H1 (cell line): ENCODE data around the gene PDCD5.

Source experiments
- CEBPB ChIP-seq: IDR thresholded peaks from 2 replicates; pipeline ENCODE4 v1.6.1; 2012; ENCODE audit warnings: low read depth, low read length
- EP300 ChIP-seq, 2 experiments: IDR thresholded peaks; 1 replicate in 1 of 2; 2 replicates in 1 of 2; pipeline ENCODE4 v1.6.1; 2011 to 2012; ENCODE audit warnings: low read depth in 2 of 2, low read length in 2 of 2, mild to moderate bottlenecking in 2 of 2, borderline replicate concordance in 1 of 2, inconsistent platforms in 1 of 2, moderate library complexity in 1 of 2
- GABPA ChIP-seq: IDR thresholded peaks from 2 replicates; pipeline ENCODE4 v1.6.1; 2011; ENCODE audit warnings: mild to moderate bottlenecking, low read length, moderate library complexity, borderline replicate concordance; ENCODE audit not compliant: insufficient read depth
- KDM1A ChIP-seq: fragments of 200-600, 300-600 bp; sonication (generic); IDR thresholded peaks from 2 replicates; pipeline ENCODE4 v1.7.1; 2016; ENCODE audit warnings: mild to moderate bottlenecking, low read length, borderline replicate concordance
- PHF8 ChIP-seq: fragments of 200-600 bp; sonication (generic); conservative IDR thresholded peaks from 2 replicates; pipeline ENCODE4 v1.7.1; 2012; ENCODE audit warnings: low read depth, mild to moderate bottlenecking, inconsistent platforms, low read length, moderate library complexity
- POLR2AphosphoS5 ChIP-seq: IDR thresholded peaks from 2 replicates; pipeline ENCODE4 v1.6.1; 2011; ENCODE audit warnings: low read depth, low read length
- RAD21 ChIP-seq, 2 experiments: IDR thresholded peaks in 1 of 2; conservative IDR thresholded peaks in 1 of 2; 2 replicates each; pipeline ENCODE4 v1.6.1; 2011; ENCODE audit warnings: low read depth in 2 of 2, low read length in 2 of 2, improper control_type of control experiment in 1 of 2, inconsistent platforms in 1 of 2, mild to moderate bottlenecking in 1 of 2, moderate library complexity in 1 of 2
- RNF2 ChIP-seq: fragments of 200-900, 300-1000 bp; sonication (generic); IDR thresholded peaks from 2 replicates; pipeline ENCODE4 v1.7.1; 2016; ENCODE audit warnings: borderline replicate concordance, low read depth, mild to moderate bottlenecking, antibody characterized with exemption, low read length; ENCODE audit not compliant: poor library complexity, severe bottlenecking; ENCODE audit errors: missing control alignments
- SP1 ChIP-seq: IDR thresholded peaks from 2 replicates; pipeline ENCODE4 v1.6.1; 2011; ENCODE audit warnings: low read depth, low read length
- SRF ChIP-seq: IDR thresholded peaks from 2 replicates; pipeline ENCODE4 v1.6.1; 2011; ENCODE audit warnings: mild to moderate bottlenecking, low read depth, low read length, moderate library complexity
- SUZ12 ChIP-seq: fragments of 200-600 bp; sonication (generic); IDR thresholded peaks from 2 replicates; pipeline ENCODE4 v1.6.1; 2012; ENCODE audit warnings: mild to moderate bottlenecking, inconsistent platforms, low read length, moderate library complexity, mixed read lengths
- TAF1 ChIP-seq: IDR thresholded peaks from 2 replicates; pipeline ENCODE4 v1.6.1; 2011; ENCODE audit warnings: mild to moderate bottlenecking, low read depth, low read length
- TF ChIP-seq, protein P1 (sequence below), 3 experiments: IDR thresholded peaks; 1 replicate in 2 of 3; 2 replicates in 1 of 3; pipeline versions ENCODE4 v1.5.1 to v1.6.1; 2011; ENCODE audit warnings: low read length in 3 of 3, mild to moderate bottlenecking in 3 of 3, inconsistent platforms in 2 of 3, low read depth in 1 of 3, moderate library complexity in 1 of 3; ENCODE audit not compliant: insufficient read depth in 1 of 3; ENCODE audit errors: control extremely low read depth in 1 of 3

DNA sequence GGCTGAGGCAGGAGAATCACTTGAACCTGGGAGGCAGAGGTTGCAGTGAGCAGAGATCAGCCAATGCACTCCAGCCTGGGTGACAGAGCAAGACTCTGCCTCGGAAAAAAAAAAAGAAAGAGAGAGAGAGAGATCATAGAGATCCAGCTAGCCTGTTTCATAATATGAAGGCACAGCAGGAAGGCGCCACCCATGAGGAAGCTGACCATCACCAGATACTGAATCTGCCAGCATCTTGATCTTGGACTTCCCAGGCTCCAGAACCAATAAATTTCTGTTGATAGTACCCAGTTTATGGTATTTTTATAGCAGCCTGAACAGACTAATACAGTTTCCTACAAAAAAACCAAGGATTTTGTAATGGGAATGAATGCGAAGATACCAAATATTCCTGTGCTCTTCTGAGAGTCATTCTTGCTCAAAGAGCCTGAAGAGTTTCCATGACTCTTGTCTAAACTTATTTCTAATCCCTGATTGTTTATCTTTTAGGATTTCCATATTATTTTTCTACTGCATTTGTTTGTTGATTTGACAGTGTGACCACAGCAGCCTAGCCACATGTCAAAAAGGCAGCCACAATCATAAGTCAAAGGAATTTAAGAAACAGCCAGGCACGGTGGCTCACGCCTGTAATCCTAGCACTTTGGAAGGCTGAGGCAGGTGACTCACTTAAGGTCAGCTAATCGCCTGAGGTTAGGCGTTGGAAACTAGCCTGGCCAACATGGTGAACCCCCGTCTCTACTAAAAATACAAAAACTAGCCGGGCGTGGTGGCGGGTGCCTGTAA lies 37.7 kb upstream of the PDCD5 start:
- TF ChIP-seq, protein P1, sequence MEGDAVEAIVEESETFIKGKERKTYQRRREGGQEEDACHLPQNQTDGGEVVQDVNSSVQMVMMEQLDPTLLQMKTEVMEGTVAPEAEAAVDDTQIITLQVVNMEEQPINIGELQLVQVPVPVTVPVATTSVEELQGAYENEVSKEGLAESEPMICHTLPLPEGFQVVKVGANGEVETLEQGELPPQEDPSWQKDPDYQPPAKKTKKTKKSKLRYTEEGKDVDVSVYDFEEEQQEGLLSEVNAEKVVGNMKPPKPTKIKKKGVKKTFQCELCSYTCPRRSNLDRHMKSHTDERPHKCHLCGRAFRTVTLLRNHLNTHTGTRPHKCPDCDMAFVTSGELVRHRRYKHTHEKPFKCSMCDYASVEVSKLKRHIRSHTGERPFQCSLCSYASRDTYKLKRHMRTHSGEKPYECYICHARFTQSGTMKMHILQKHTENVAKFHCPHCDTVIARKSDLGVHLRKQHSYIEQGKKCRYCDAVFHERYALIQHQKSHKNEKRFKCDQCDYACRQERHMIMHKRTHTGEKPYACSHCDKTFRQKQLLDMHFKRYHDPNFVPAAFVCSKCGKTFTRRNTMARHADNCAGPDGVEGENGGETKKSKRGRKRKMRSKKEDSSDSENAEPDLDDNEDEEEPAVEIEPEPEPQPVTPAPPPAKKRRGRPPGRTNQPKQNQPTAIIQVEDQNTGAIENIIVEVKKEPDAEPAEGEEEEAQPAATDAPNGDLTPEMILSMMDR (IDR thresholded peaks at IDR 0.05; ENCODE audit: control extremely low read depth in 1 of 3, insufficient read depth in 1 of 3, low read depth in 1 of 3, low read length in 3 of 3) = no peak
- TF ChIP-seq SP1 (no peak), EP300 (IDR thresholded peaks at IDR 0.05; ENCODE audit: borderline replicate concordance in 1 of 2, low read depth in 2 of 2, low read length in 2 of 2) (no peak), RAD21 (IDR thresholded peaks at IDR 0.05 in 1 of 2, conservative IDR thresholded peaks at IDR 0.05 in 1 of 2; ENCODE audit: low read depth in 2 of 2, low read length in 2 of 2) (no peak), GABPA (no peak), TAF1 (no peak), SUZ12 (no peak), PHF8 (no peak), SRF (no peak), POLR2AphosphoS5 (no peak), CEBPB (no peak), RNF2 (no peak), KDM1A (no peak)
